GM03348 (cell line): ENCODE data around the gene CWH43.
"Not testable (repeated sequence)": the region's sequence is repeated elsewhere in the genome, so short reads cannot be mapped to it uniquely, and the experiment has no call there.

Source experiments
- DNase-seq: peaks from one replicate; pipeline ENCODE4 v3.0.0; 2012; ENCODE audit warnings: low spot score

Gene CWH43

DNA sequence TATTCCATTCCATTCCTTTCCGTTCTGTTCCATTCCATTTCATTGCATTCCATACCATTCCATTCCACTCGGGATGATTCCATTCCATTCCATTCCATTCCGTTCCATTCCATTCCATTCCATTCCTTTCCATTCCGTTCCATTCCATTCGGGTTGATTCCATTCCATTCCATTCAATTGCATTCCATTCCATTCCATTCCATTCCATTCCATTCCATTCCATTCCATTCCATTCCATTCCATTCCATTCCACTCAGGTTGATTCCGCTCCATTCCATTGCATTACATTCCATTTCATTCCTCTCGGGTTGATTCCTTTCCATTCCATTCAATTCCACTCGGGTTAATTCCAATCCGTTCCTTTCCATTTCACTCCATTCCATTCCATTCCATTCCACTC, 111.0 kb downstream of the CWH43 start:
- DNase-seq = not testable (repeated sequence)

GRCh38 chr4:49097505-49097904, 111.4 kb downstream of the CWH43 start:
- not testable (repeated sequence) for DNase-seq

- not testable (repeated sequence) for DNase-seq
Observed at GRCh38 chr4:49098034-49098759, 112.1 kb downstream of the CWH43 start.

DNA sequence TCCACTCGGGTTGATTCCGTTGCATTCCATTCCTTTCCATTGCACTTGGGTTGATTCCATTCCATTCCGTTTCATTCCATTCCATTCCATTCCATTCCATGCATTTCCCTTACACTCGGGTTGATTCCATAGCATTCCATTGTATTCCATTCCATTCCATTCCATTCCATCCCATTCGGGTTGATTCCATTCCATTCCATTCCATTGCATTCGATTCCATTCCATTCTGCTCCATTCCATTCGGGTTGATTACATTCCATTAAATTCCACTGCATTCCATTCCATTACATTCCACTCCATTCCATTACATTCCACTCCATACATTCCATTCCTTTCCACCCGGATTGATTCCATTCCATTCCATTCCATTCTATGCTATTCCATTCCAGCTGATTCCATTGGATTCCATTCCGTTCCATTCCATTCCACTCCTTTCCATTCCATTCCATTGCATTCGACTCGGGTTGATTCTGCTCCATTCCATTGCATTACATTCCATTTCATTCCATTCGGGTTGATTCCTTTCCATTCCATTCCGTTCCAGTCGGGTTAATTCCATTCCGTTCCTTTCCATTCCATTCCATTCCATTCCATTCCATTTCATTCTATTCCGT, 113.9 kb downstream of the CWH43 start:
- DNase-seq = not testable (repeated sequence)

GRCh38 chr4:49102344-49102898, 116.3 kb downstream of the CWH43 start:
- DNase-seq = not testable (repeated sequence)

GRCh38 chr4:49103436-49104136, 117.5 kb downstream of the CWH43 start:
- not testable (repeated sequence) for DNase-seq

DNA sequence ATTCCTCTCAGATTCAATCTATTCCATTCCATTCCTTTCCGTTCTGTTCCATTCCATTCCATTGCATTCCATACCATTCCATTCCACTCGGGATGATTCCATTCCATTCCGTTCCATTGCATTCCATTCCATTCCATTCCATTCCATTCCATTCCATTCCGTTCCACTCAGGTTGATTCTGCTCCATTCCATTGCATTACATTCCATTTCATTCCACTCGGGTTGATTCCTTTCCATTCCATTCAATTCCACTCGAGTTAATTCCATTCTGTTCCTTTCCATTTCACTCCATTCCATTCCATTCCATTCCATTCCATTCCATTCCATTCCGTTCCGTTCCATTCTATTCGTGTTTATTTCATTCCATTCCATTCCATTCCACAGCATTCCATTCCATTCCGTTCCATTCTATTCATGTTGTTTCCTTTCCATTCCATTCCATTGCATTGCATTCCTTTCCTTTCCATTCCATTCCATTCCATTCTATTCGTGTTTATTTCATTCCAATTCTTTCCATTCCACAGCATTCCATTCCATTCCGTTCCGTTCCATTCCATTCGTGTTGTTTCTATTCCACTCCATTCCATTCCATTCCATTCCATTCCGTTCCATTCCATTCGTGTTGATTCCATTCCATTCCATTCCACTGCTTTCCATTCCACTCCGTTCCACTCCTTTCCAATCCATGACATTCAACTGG, 118.3 kb downstream of the CWH43 start:
- not testable (repeated sequence) for DNase-seq

DNA sequence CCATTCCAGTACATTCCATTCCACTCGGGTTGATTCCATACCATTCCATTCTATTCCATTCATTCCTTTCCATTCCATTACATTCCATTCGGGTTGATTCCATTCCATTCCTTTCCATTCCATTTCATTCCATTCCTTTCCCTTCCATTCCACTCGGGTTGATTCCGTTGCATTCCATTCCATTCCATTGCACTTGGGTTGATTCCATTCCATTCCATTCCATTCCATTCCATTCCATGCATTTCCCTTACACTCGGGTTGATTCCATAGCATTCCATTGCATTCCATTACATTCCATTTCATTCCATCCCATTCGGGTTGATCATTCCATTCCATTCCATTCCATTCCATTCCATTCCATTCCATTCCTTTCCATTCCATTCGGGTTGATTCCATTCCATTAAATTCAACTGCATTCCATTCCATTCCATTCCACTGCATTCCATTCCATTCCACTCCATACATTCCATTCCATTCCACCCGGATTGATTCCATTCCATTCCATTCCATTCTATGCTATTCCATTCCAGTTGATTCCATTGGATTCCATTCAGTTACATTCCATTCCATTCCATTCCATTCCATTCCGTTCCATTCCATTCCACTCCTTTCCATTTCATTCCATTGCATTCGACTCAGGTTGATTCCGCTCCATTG, 119.3 kb downstream of the CWH43 start:
- DNase-seq = not testable (repeated sequence)

- not testable (repeated sequence) for DNase-seq
Observed at GRCh38 chr4:49107262-49107661, 121.2 kb downstream of the CWH43 start.

DNA sequence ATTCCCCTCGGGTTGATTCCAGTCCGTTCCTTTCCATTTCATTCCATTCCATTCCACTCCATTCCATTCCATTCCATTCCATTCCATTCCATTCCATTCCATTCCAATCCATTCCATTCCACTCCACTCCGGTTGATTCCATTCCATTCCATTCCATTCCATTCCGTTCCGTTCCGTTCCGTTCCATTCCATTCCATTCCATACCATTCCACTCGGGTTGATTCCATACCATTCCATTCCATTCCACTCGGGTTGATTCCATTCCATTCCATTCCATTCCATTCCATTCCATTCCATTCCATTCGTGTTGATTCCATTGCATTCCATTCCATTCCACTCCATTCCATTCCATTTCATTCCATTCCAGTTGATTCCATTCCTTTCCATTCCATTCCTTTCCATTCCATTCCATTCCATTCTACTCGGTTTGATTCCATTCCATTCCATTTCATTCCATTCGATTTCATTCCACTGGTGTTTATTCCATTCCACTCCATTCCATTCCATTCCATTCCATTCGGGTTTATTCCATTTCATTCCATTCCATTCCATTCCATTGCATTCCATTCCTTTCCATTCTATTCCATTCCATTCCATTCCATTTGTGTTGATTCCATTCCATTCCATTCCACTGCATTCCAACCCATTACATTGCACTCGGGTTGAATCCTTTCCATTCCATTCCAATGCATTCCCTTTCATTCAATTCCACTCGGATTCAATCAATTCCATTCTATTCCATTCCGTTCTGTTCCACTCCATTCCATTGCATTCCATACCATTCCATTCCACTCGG, 122.3 kb downstream of the CWH43 start:
- not testable (repeated sequence) for DNase-seq

GRCh38 chr4:49109567-49110166, 123.6 kb downstream of the CWH43 start:
- DNase-seq = not testable (repeated sequence)

DNA sequence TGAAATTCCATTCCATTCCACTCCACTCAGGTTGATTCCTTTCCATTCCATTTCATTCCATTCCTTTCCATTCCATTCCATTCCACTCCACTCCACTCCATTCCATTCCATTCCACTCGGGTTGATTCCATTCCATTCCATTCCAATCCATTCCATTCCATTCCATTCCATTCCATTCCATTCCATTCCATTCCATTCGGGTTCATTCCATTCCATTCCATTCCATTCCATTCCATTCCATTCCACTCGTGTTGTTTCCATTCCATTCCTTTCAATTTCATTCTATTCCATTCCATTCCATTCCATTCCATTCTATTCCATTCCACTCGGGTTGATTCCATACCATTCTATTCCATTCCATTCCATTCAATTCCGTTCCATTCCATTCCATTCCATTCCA, 124.5 kb downstream of the CWH43 start:
- DNase-seq = not testable (repeated sequence)
